HG02970 (cell line): ENCODE results near the gene MAP3K3.
A peak's percentile ranks its signal among the peaks of the same experiment; 100 is the strongest.

Experiments
- ATAC-seq: cut with Tn5 transposase; IDR thresholded peaks from one replicate; pipeline ENCODE4 v1.9.1; 2021; ENCODE audit warnings: mild to moderate bottlenecking, moderate library complexity, moderate number of reproducible peaks; ENCODE audit not compliant: unreplicated experiment, low FRiP score

The MAP3K3 gene

GRCh38 chr17:63621684-63622573, at the start of gene MAP3K3:
Gene MAP3K3, plus strand, starts transcription at chr17:63622417. Its CDS starts 343 bp downstream, at chr17:63622760.
- ATAC-seq: peak; percentile 90

GRCh38 chr17:63573634-63574033, 48.6 kb upstream of the MAP3K3 start:
- ATAC-seq: no peak

GRCh38 chr17:63578027-63578768, 44.0 kb upstream of the MAP3K3 start:
- ATAC-seq: no peak

- no peak for ATAC-seq
Measured at GRCh38 chr17:63578769-63579111, 43.5 kb upstream of the MAP3K3 start.

GRCh38 chr17:63579633-63580032, 42.6 kb upstream of the MAP3K3 start:
- ATAC-seq: no peak

GRCh38 chr17:63587770-63588169, 34.4 kb upstream of the MAP3K3 start:
- no peak for ATAC-seq

GRCh38 chr17:63588797-63589196, 33.4 kb upstream of the MAP3K3 start:
- ATAC-seq: no peak

- no peak for ATAC-seq
Measured at GRCh38 chr17:63589646-63590045, 32.6 kb upstream of the MAP3K3 start.

GRCh38 chr17:63592797-63593196, 29.4 kb upstream of the MAP3K3 start:
- no peak for ATAC-seq

- no peak for ATAC-seq
Measured at GRCh38 chr17:63595132-63595531, 27.1 kb upstream of the MAP3K3 start.

- no peak for ATAC-seq
Measured at GRCh38 chr17:63596856-63597586, 25.2 kb upstream of the MAP3K3 start.

- no peak for ATAC-seq
Measured at GRCh38 chr17:63598281-63598680, 23.9 kb upstream of the MAP3K3 start.

- peak; percentile 79 for ATAC-seq
Measured at GRCh38 chr17:63600569-63601438, 21.4 kb upstream of the MAP3K3 start, which contains the start of gene TACO1. Gene TACO1, plus strand, starts transcription at chr17:63600895. Its CDS starts 189 bp downstream, at chr17:63601084.

GRCh38 chr17:63601439-63602371, 20.5 kb upstream of the MAP3K3 start:
- ATAC-seq: no peak

- ATAC-seq: no peak
Measured at GRCh38 chr17:63609816-63610573, 12.2 kb upstream of the MAP3K3 start.

GRCh38 chr17:63610854-63611253, 11.4 kb upstream of the MAP3K3 start:
- no peak for ATAC-seq

- ATAC-seq: no peak
Measured at GRCh38 chr17:63611354-63611753, 10.9 kb upstream of the MAP3K3 start.

- ATAC-seq: no peak
Measured at GRCh38 chr17:63613663-63614062, 8.6 kb upstream of the MAP3K3 start.
